Naive thymus-derived CD4-positive, alpha-beta T cell (primary cell): ENCODE measurements around the gene TBPL2. TPM values are rescaled to one million over a fixed set of nuclear protein-coding genes. Genes with fewer than 3 reads are reported as not detected.
"Not testable (repeated sequence)": the region's sequence is repeated elsewhere in the genome, so short reads cannot be mapped to it uniquely, and the experiment has no call there.

ENCODE experiments used
- ATAC-seq: fragments of 150-1000 bp; cut with Tn5 transposase; 2 replicates; pipeline ENCODE4 v1.10.0; 2021; ENCODE audit warnings: mild to moderate bottlenecking, moderate library complexity
- CTCF ChIA-PET: fragments of 350-600 bp; sonication (Branson Sonifier 250); formaldehyde crosslinking; loops from one replicate; lab custom pipeline; 2021; ENCODE audit warnings: antibody characterized with exemption; lab: Charles Lee
- POLR2A ChIA-PET: fragments of 350-600 bp; sonication (Branson Sonifier 250); formaldehyde crosslinking; loops from one replicate; lab custom pipeline; 2021; ENCODE audit warnings: antibody characterized with exemption, inconsistent platforms; lab: Charles Lee
- DNase-seq, 9 donors: peaks; one replicate each; pipeline versions ENCODE4 v3.0.0 to v3.0.0-alpha.2; 2020 to 2022; ENCODE audit warnings: mixed read lengths in 1 of 9
- H3K27ac ChIP-seq: one replicate; pipeline ENCODE4 v1.7.0; 2013; ENCODE audit warnings: mild to moderate bottlenecking, low read depth, low read length, moderate library complexity
- H3K27me3 ChIP-seq, 2 donors: one replicate each; pipeline ENCODE4 v1.7.0; 2013; ENCODE audit warnings: low read length in 2 of 2, mild to moderate bottlenecking in 2 of 2, moderate library complexity in 2 of 2; ENCODE audit not compliant: control insufficient read depth in 2 of 2, insufficient read depth in 2 of 2
- H3K36me3 ChIP-seq, 3 experiments: 1 replicate in 2 of 3; 2 replicates in 1 of 3; pipeline ENCODE4 v1.7.0; 2013; ENCODE audit warnings: low read length in 3 of 3, mild to moderate bottlenecking in 3 of 3, moderate library complexity in 1 of 3; ENCODE audit not compliant: insufficient read depth in 3 of 3, control insufficient read depth in 2 of 3
- H3K4me1 ChIP-seq, 2 donors: one replicate each; pipeline ENCODE4 v1.7.0; 2013; ENCODE audit warnings: low read length in 2 of 2, mild to moderate bottlenecking in 2 of 2, moderate library complexity in 1 of 2; ENCODE audit not compliant: control insufficient read depth in 2 of 2, insufficient read depth in 2 of 2
- H3K4me3 ChIP-seq: 2 replicates; pipeline ENCODE4 v1.7.0; 2013; ENCODE audit warnings: mild to moderate bottlenecking, low read length
- H3K9me3 ChIP-seq, 3 experiments: 1 replicate in 2 of 3; 2 replicates in 1 of 3; pipeline ENCODE4 v1.7.0; 2013; ENCODE audit warnings: low read length in 3 of 3; ENCODE audit not compliant: control insufficient read depth in 2 of 3
- H3K27ac Mint-ChIP-seq, 9 donors: one replicate each; pipeline ENCODE4 v1.8.0; 2020 to 2022; ENCODE audit warnings: mixed read lengths in 9 of 9, mild to moderate bottlenecking in 8 of 9, moderate library complexity in 5 of 9, inconsistent platforms in 2 of 9
- H3K27me3 Mint-ChIP-seq, 5 donors: one replicate each; pipeline ENCODE4 v1.8.0; 2021 to 2022; ENCODE audit warnings: mixed read lengths in 5 of 5, mild to moderate bottlenecking in 1 of 5
- H3K36me3 Mint-ChIP-seq, 5 donors: one replicate each; pipeline ENCODE4 v1.8.0; 2020 to 2022; ENCODE audit warnings: mixed read lengths in 5 of 5, mild to moderate bottlenecking in 3 of 5, inconsistent platforms in 1 of 5
- H3K4me1 Mint-ChIP-seq, 7 donors: one replicate each; pipeline ENCODE4 v1.8.0; 2020 to 2022; ENCODE audit warnings: mixed read lengths in 7 of 7, mild to moderate bottlenecking in 3 of 7, inconsistent platforms in 1 of 7
- H3K4me3 Mint-ChIP-seq, 10 donors: one replicate each; pipeline ENCODE4 v1.8.0; 2020 to 2022; ENCODE audit warnings: mild to moderate bottlenecking in 10 of 10, mixed read lengths in 10 of 10, moderate library complexity in 6 of 10, inconsistent platforms in 2 of 10
- H3K9me3 Mint-ChIP-seq, 11 donors: one replicate each; pipeline ENCODE4 v1.8.0; 2020 to 2022; ENCODE audit warnings: mixed read lengths in 11 of 11, mild to moderate bottlenecking in 4 of 11, inconsistent platforms in 1 of 11, moderate library complexity in 1 of 11
- intact Hi-C, 2 donors: fragments of 100-400 bp; cut with micrococcal nuclease; formaldehyde crosslinking; loops; one replicate each; pipeline ENCODE4 v1.15.1; 2023
- polyA plus RNA-seq, 2 donors: library from polyadenylated mRNA; unstranded; fragments of 300-500 nt; fragmentation: Illumina TruSeq; gene quantifications; one replicate each; pipeline ENCODE4 v1.2.3, GENCODE V29; 2021
- total RNA-seq, 6 experiments: library from RNA in 5 of 6; stranded (reverse) in 5 of 6; gene quantifications; 1 replicate in 5 of 6; 2 replicates in 1 of 6; pipeline ENCODE4 v1.2.3 and lab custom pipeline; 2021 to 2026

Gene TBPL2
- total and polyA plus RNA-seq, 7 experiments from 2014 or later: not detected

- POLR2A ChIA-PET, intact Hi-C loops, H3K4me3 ChIP-seq, ATAC-seq, H3K27ac ChIP-seq, H3K9me3 Mint-ChIP-seq, H3K9me3 ChIP-seq, H3K27me3 ChIP-seq, H3K27me3 Mint-ChIP-seq, H3K4me3 Mint-ChIP-seq, H3K4me1 ChIP-seq, DNase-seq: not testable (repeated sequence)
- H3K36me3 ChIP-seq: peaks cover 0 to 72% (median 0%) of the 10 kb centered on the region in 3 experiments
- Mint-ChIP-seq H3K4me1 (peaks cover 0 to 28% (median 6%) of the 10 kb centered on the region in 7 donors), H3K27ac (peak overlapping the region in 1 of 9 donors; percentile 2), H3K36me3 (peaks cover 14 to 52% (median 31%) of the 10 kb centered on the region in 5 donors)
- CTCF ChIA-PET: interaction anchor here (0.6 kb wide), 1 partner anchor 404 kb away, joined by 3 read pairs; no protein-coding TSS in a partner anchor
These were observed 57.4 kb downstream of the TBPL2 start for GRCh38 chr14:55383056-55383466.

- no peaks in the 10 kb centered on the region for H3K27me3 ChIP-seq
- peaks cover 0 to 74% (median 0%) of the 10 kb centered on the region in 3 experiments for H3K36me3 ChIP-seq
- Mint-ChIP-seq H3K27me3 (no peaks in the 10 kb centered on the region), H3K9me3 (peaks cover 0 to 1% (median 0%) of the 10 kb centered on the region in 11 donors), H3K36me3 (peaks cover 14 to 53% (median 34%) of the 10 kb centered on the region in 5 donors), H3K4me1 (peaks cover 0 to 26% (median 5%) of the 10 kb centered on the region in 7 donors), H3K4me3 (no peak overlapping the region), H3K27ac (no peak overlapping the region)
- ATAC-seq (no peak), DNase-seq (no peak)
- intact Hi-C loops: no loop called here
- peaks cover 0 to 5% of the 10 kb centered on the region in 2 donors for H3K4me1 ChIP-seq
- ChIA-PET CTCF (interaction anchor here (1.7 kb wide), 1 partner anchor 110 kb away, joined by 4 read pairs; no protein-coding TSS in a partner anchor), POLR2A (no interaction called here)
- no peak overlapping the region for H3K4me3 ChIP-seq
- no peaks in the 10 kb centered on the region for H3K9me3 ChIP-seq
- H3K27ac ChIP-seq: no peak overlapping the region
These were observed 57.9 kb downstream of the TBPL2 start for GRCh38 chr14:55382483-55382882.

GRCh38 chr14:55381561-55381960 lies 58.9 kb downstream of the TBPL2 start:
- H3K36me3 Mint-ChIP-seq: peaks cover 9 to 56% (median 35%) of the 10 kb centered on the region in 5 donors
- no peak overlapping the region for H3K4me3 Mint-ChIP-seq
- ChIA-PET CTCF (interaction anchor here (0.5 to 1.7 kb wide), 2 partner anchors 109 to 1246 kb away, joined by 3 to 4 read pairs; no protein-coding TSS in a partner anchor), POLR2A (no interaction called here)
- no peak for ATAC-seq
- H3K27me3 Mint-ChIP-seq: no peaks in the 10 kb centered on the region
- no peaks in the 10 kb centered on the region for H3K9me3 ChIP-seq
- no peaks in the 10 kb centered on the region for H3K9me3 Mint-ChIP-seq
- H3K4me1 Mint-ChIP-seq: peaks cover 0 to 18% (median 2%) of the 10 kb centered on the region in 7 donors
- H3K4me1 ChIP-seq: peaks cover 0 to 2% of the 10 kb centered on the region in 2 donors
- peaks cover 0 to 72% (median 0%) of the 10 kb centered on the region in 3 experiments for H3K36me3 ChIP-seq
- no peak for DNase-seq
- peak overlapping the region in 1 of 9 donors; percentile 26 for H3K27ac Mint-ChIP-seq
- no peak overlapping the region for H3K4me3 ChIP-seq
- intact Hi-C loops: no loop called here
- H3K27ac ChIP-seq: no peak overlapping the region
- H3K27me3 ChIP-seq: no peaks in the 10 kb centered on the region

GRCh38 chr14:55381040-55381439 lies 59.4 kb downstream of the TBPL2 start:
- H3K27ac ChIP-seq: no peak overlapping the region
- H3K9me3 ChIP-seq: no peaks in the 10 kb centered on the region
- H3K9me3 Mint-ChIP-seq: no peaks in the 10 kb centered on the region
- H3K27me3 Mint-ChIP-seq: no peaks in the 10 kb centered on the region
- H3K4me3 Mint-ChIP-seq: no peak overlapping the region
- H3K36me3 ChIP-seq: peaks cover 0 to 72% (median 0%) of the 10 kb centered on the region in 3 experiments
- ChIA-PET CTCF (interaction anchor here (0.5 to 1.7 kb wide), 3 partner anchors 76 to 1246 kb away, joined by 3 to 4 read pairs (median 3); no protein-coding TSS in a partner anchor), POLR2A (no interaction called here)
- no peaks in the 10 kb centered on the region for H3K4me1 ChIP-seq
- peaks cover 0 to 13% (median 5%) of the 10 kb centered on the region in 7 donors for H3K4me1 Mint-ChIP-seq
- intact Hi-C loops: no loop called here
- no peak for DNase-seq
- ATAC-seq: no peak
- H3K36me3 Mint-ChIP-seq: peaks cover 13 to 61% (median 41%) of the 10 kb centered on the region in 5 donors
- H3K4me3 ChIP-seq: no peak overlapping the region
- H3K27me3 ChIP-seq: no peaks in the 10 kb centered on the region
- H3K27ac Mint-ChIP-seq: no peak overlapping the region

GRCh38 chr14:55377236-55377635 lies 63.2 kb downstream of the TBPL2 start:
- H3K27ac Mint-ChIP-seq: peak overlapping the region in 7 of 9 donors; percentile 2 to 93 (median 67)
- H3K4me3 Mint-ChIP-seq: no peak overlapping the region
- Histone ChIP-seq H3K4me1 (peaks cover 12 to 20% of the 10 kb centered on the region in 2 donors), H3K36me3 (peaks cover 0 to 53% (median 0%) of the 10 kb centered on the region in 3 experiments), H3K27ac (no peak overlapping the region), H3K27me3 (no peaks in the 10 kb centered on the region), H3K9me3 (no peaks in the 10 kb centered on the region), H3K4me3 (no peak overlapping the region)
- POLR2A ChIA-PET: no interaction called here
- no peaks in the 10 kb centered on the region for H3K27me3 Mint-ChIP-seq
- H3K36me3 Mint-ChIP-seq: peaks cover 18 to 49% (median 42%) of the 10 kb centered on the region in 5 donors
- no peak for ATAC-seq
- H3K4me1 Mint-ChIP-seq: peaks cover 12 to 40% (median 30%) of the 10 kb centered on the region in 7 donors
- CTCF ChIA-PET: no interaction called here
- no peak for DNase-seq
- intact Hi-C loops: no loop called here
- no peaks in the 10 kb centered on the region for H3K9me3 Mint-ChIP-seq

GRCh38 chr14:55374771-55375170 lies 65.6 kb downstream of the TBPL2 start:
- H3K27me3 Mint-ChIP-seq: no peaks in the 10 kb centered on the region
- ATAC-seq: no peak
- H3K4me1 ChIP-seq: peaks cover 12 to 20% of the 10 kb centered on the region in 2 donors
- H3K9me3 ChIP-seq: no peaks in the 10 kb centered on the region
- peak overlapping the region in 9 of 10 donors; percentile 2 to 76 (median 44) for H3K4me3 Mint-ChIP-seq
- peak overlapping the region; percentile 62 to 94 (median 82) for H3K27ac Mint-ChIP-seq
- no peak for DNase-seq
- CTCF ChIA-PET: interaction anchor here (2.3 kb wide), 1 partner anchor 20 kb away, joined by 10 read pairs; no protein-coding TSS in a partner anchor
- peaks cover 0 to 44% (median 4%) of the 10 kb centered on the region in 3 experiments for H3K36me3 ChIP-seq
- peaks cover 13 to 44% (median 30%) of the 10 kb centered on the region in 7 donors for H3K4me1 Mint-ChIP-seq
- intact Hi-C loops: loop anchor here (1.0 to 2.0 kb wide), 5 partner anchors 12 to 103 kb away; partner anchors contain the start of genes ATG14 (in 1 of the 2) and FBXO34 (in 1 of the 2)
- H3K9me3 Mint-ChIP-seq: no peaks in the 10 kb centered on the region
- no peaks in the 10 kb centered on the region for H3K27me3 ChIP-seq
- POLR2A ChIA-PET: interaction anchor here (0.9 to 2.1 kb wide), 2 partner anchors 60 to 1205 kb away, joined by 3 to 7 read pairs; partner anchors contain the start of gene TMEM260
- peaks cover 11 to 48% (median 36%) of the 10 kb centered on the region in 5 donors for H3K36me3 Mint-ChIP-seq
- no peak overlapping the region for H3K4me3 ChIP-seq
- peak overlapping the region; percentile 64 for H3K27ac ChIP-seq
